ENCODE measurements around the gene OIT3. TPM values are rescaled to one million over a fixed set of nuclear protein-coding genes. Genes with fewer than 3 reads are reported as not detected.

The OIT3 gene
- polyA plus RNA-seq, 1 donor from 2014 or later, result not detected

- TF ChIP-seq, protein P1, sequence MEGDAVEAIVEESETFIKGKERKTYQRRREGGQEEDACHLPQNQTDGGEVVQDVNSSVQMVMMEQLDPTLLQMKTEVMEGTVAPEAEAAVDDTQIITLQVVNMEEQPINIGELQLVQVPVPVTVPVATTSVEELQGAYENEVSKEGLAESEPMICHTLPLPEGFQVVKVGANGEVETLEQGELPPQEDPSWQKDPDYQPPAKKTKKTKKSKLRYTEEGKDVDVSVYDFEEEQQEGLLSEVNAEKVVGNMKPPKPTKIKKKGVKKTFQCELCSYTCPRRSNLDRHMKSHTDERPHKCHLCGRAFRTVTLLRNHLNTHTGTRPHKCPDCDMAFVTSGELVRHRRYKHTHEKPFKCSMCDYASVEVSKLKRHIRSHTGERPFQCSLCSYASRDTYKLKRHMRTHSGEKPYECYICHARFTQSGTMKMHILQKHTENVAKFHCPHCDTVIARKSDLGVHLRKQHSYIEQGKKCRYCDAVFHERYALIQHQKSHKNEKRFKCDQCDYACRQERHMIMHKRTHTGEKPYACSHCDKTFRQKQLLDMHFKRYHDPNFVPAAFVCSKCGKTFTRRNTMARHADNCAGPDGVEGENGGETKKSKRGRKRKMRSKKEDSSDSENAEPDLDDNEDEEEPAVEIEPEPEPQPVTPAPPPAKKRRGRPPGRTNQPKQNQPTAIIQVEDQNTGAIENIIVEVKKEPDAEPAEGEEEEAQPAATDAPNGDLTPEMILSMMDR (IDR thresholded peaks at IDR 0.05; ENCODE audit: poor library complexity, severe bottlenecking), result no peak
- no peak for TF ChIP-seq TAF1 (IDR thresholded peaks at IDR 0.05; ENCODE audit: low read depth)
These were observed 59.2 kb downstream of the OIT3 start (continued) for GRCh38 chr10:72952642-72953158.

GRCh38 chr10:72953687-72954086 lies 60.1 kb downstream of the OIT3 start:
- Histone ChIP-seq H4K20me1 (ENCODE audit: insufficient read depth) (no peaks in the 10 kb centered on the region), H3K4me3 (ENCODE audit: low read length) (no peak overlapping the region), H3K4me2 (ENCODE audit: low read length) (no peak overlapping the region), H3K27ac (ENCODE audit: low read length) (no peak overlapping the region), H3K9me2 (ENCODE audit: insufficient read depth, low read length) (no peaks in the 10 kb centered on the region), H3F3A (ENCODE audit: insufficient read depth, low read length, poor library complexity, severe bottlenecking) (no peaks in the 10 kb centered on the region), H3K27me3 (ENCODE audit: insufficient read depth, low read depth, low read length) (no peaks in the 10 kb centered on the region), H2AFZ (ENCODE audit: low read depth, low read length) (no peak overlapping the region), H3K9me3 (ENCODE audit: low read length) (no peaks in the 10 kb centered on the region), H3K9ac (ENCODE audit: low read length) (no peak overlapping the region), H3K79me2 (replicated peaks; ENCODE audit: insufficient read depth, low read length) (no peaks in the 10 kb centered on the region), H3K36me3 (ENCODE audit: insufficient read depth, low read length) (no peaks in the 10 kb centered on the region)
- no peak for TF ChIP-seq TAF1 (IDR thresholded peaks at IDR 0.05; ENCODE audit: low read depth)
- TF ChIP-seq EP300 (conservative IDR thresholded peaks at IDR 0.05; ENCODE audit: poor library complexity, severe bottlenecking), result no peak
- TF ChIP-seq EZH2 (IDR thresholded peaks at IDR 0.05; ENCODE audit: borderline replicate concordance, insufficient read depth, low read length, poor library complexity, severe bottlenecking), result no peak
- TF ChIP-seq RAD21 (conservative IDR thresholded peaks at IDR 0.05), result no peak
- TF ChIP-seq POLR2AphosphoS5 (IDR thresholded peaks at IDR 0.05), result no peak
- no peak for TF ChIP-seq SMC3 (conservative IDR thresholded peaks at IDR 0.05; ENCODE audit: poor library complexity)
- TF ChIP-seq, protein P2, sequence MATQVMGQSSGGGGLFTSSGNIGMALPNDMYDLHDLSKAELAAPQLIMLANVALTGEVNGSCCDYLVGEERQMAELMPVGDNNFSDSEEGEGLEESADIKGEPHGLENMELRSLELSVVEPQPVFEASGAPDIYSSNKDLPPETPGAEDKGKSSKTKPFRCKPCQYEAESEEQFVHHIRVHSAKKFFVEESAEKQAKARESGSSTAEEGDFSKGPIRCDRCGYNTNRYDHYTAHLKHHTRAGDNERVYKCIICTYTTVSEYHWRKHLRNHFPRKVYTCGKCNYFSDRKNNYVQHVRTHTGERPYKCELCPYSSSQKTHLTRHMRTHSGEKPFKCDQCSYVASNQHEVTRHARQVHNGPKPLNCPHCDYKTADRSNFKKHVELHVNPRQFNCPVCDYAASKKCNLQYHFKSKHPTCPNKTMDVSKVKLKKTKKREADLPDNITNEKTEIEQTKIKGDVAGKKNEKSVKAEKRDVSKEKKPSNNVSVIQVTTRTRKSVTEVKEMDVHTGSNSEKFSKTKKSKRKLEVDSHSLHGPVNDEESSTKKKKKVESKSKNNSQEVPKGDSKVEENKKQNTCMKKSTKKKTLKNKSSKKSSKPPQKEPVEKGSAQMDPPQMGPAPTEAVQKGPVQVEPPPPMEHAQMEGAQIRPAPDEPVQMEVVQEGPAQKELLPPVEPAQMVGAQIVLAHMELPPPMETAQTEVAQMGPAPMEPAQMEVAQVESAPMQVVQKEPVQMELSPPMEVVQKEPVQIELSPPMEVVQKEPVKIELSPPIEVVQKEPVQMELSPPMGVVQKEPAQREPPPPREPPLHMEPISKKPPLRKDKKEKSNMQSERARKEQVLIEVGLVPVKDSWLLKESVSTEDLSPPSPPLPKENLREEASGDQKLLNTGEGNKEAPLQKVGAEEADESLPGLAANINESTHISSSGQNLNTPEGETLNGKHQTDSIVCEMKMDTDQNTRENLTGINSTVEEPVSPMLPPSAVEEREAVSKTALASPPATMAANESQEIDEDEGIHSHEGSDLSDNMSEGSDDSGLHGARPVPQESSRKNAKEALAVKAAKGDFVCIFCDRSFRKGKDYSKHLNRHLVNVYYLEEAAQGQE (IDR thresholded peaks at IDR 0.05; ENCODE audit: borderline replicate concordance), result no peak
- no peak for TF ChIP-seq MXI1 (conservative IDR thresholded peaks at IDR 0.05; ENCODE audit: poor library complexity, severe bottlenecking)
- TF ChIP-seq, protein P1 (IDR thresholded peaks at IDR 0.05; ENCODE audit: poor library complexity, severe bottlenecking), result no peak
